Stomach (tissue), 4 donors: ENCODE results near the gene EIPR1.

ENCODE experiments used
- POLR2A ChIP-seq, 4 donors: fragments of 450-650 bp; IDR thresholded peaks; one replicate each; pipeline ENCODE4 v1.6.1; 2016; ENCODE audit warnings: antibody characterized with exemption in 4 of 4, control low read depth in 2 of 4, mild to moderate bottlenecking in 1 of 4, moderate library complexity in 1 of 4
- TF ChIP-seq, protein P1 (sequence below), 7 experiments: fragments of 450-650 bp in 4 of 7; fragments of 200-600 bp in 3 of 7; sonication (generic) in 3 of 7; IDR thresholded peaks; one replicate each; pipeline ENCODE4 v1.5.1; 2016 to 2019; ENCODE audit warnings: antibody characterized with exemption in 7 of 7, control low read depth in 2 of 7, mild to moderate bottlenecking in 1 of 7

DNA sequence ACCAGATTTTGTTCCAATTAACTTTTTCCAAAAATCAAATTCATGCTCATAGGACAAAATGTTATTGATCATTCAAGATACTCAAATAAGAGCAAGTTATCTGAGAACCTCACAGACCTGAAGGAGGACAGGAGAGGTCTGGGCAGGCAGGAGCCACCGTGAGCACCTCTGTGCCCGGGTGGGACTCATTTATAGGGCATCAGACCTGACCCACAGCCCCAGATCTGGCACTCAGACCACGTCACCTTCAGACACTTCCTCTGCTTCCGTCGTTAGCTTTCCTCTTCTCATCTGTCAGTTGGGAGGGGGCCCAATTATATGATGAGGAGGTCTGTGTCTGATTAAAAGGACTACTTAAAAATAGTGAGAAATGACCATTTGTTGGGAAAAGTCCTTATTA, 169.4 kb downstream of the EIPR1 start:
- TF ChIP-seq, protein P1, sequence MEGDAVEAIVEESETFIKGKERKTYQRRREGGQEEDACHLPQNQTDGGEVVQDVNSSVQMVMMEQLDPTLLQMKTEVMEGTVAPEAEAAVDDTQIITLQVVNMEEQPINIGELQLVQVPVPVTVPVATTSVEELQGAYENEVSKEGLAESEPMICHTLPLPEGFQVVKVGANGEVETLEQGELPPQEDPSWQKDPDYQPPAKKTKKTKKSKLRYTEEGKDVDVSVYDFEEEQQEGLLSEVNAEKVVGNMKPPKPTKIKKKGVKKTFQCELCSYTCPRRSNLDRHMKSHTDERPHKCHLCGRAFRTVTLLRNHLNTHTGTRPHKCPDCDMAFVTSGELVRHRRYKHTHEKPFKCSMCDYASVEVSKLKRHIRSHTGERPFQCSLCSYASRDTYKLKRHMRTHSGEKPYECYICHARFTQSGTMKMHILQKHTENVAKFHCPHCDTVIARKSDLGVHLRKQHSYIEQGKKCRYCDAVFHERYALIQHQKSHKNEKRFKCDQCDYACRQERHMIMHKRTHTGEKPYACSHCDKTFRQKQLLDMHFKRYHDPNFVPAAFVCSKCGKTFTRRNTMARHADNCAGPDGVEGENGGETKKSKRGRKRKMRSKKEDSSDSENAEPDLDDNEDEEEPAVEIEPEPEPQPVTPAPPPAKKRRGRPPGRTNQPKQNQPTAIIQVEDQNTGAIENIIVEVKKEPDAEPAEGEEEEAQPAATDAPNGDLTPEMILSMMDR (IDR thresholded peaks at IDR 0.05) = no peak
- no peak for TF ChIP-seq POLR2A (IDR thresholded peaks at IDR 0.05)
